ENCODE data around the gene JUN.

- TF ChIP-seq SIN3A (IDR thresholded peaks at IDR 0.05; ENCODE audit: borderline replicate concordance, insufficient read depth, low read length), result no peak
- no peak for TF ChIP-seq REST (IDR thresholded peaks at IDR 0.05; ENCODE audit: insufficient read depth in 1 of 2, low read depth in 2 of 2, low read length in 2 of 2)
Observed at GRCh38 chr1:58813361-58813760, 29.5 kb upstream of the JUN start.

Data from PFSK-1 (cell line).